K562 (cell line): Measurements from ENCODE around the gene IRF6. TPM values are rescaled to one million over a fixed set of nuclear protein-coding genes. Genes with fewer than 3 reads are reported as not detected.
A peak's percentile ranks its signal among the peaks of the same experiment; 100 is the strongest.

Source experiments
- BCL6 ChIP-seq: fragments of 250-450 bp; sonication (Bioruptor Pico); IDR thresholded peaks from 2 replicates; pipeline ENCODE4 v1.4.0; 2020
- CEBPB ChIP-seq: fragments of 450-650 bp; IDR thresholded peaks from 2 replicates; pipeline ENCODE4 v1.6.1; 2016; ENCODE audit warnings: missing genetic modification characterization, missing compliant biosample characterization
- CTBP1 ChIP-seq: fragments of 450-650 bp; IDR thresholded peaks from 2 replicates; pipeline ENCODE4 v1.6.1; 2016; ENCODE audit warnings: borderline replicate concordance
- E2F1 ChIP-seq: sonication (generic); formaldehyde crosslinking; IDR thresholded peaks from 2 replicates; pipeline ENCODE4 v1.8.1; 2023; ENCODE audit warnings: mild to moderate bottlenecking, missing genetic modification reagents, moderate library complexity
- ESRRA ChIP-seq: fragments of 450-650 bp; IDR thresholded peaks from 2 replicates; pipeline ENCODE4 v1.6.1; 2014; ENCODE audit warnings: low read depth, mild to moderate bottlenecking, moderate library complexity, borderline replicate concordance
- GATAD2A ChIP-seq: fragments of 450-650 bp; IDR thresholded peaks from 2 replicates; pipeline ENCODE4 v1.6.1; 2017
- KLF13 ChIP-seq: fragments of 450-650 bp; IDR thresholded peaks from 2 replicates; pipeline ENCODE4 v1.6.1; 2016; ENCODE audit warnings: missing genetic modification characterization, low read depth, mild to moderate bottlenecking, missing compliant biosample characterization, moderate library complexity, borderline replicate concordance
- MBD2 ChIP-seq: sonication (generic); IDR thresholded peaks from 2 replicates; pipeline ENCODE4 v1.6.1; 2016; ENCODE audit warnings: low read depth, borderline replicate concordance
- POLR2H ChIP-seq: IDR thresholded peaks from 2 replicates; pipeline ENCODE4 v1.6.1; 2016; ENCODE audit warnings: missing genetic modification characterization, low read depth, mild to moderate bottlenecking, control low read depth, missing compliant biosample characterization, moderate library complexity
- RFX1 ChIP-seq: fragments of 450-650 bp; IDR thresholded peaks from 2 replicates; pipeline ENCODE4 v1.6.1; 2016; ENCODE audit warnings: mild to moderate bottlenecking, moderate library complexity
- RNF219 ChIP-seq: fragments of 250-450 bp; sonication (Bioruptor Pico); IDR thresholded peaks from 2 replicates; pipeline ENCODE4 v1.5.0; 2022; ENCODE audit warnings: mild to moderate bottlenecking
- SIX5 ChIP-seq, 2 experiments: IDR thresholded peaks; 2 replicates each; pipeline ENCODE4 v1.6.1; 2011; ENCODE audit warnings: low read length in 2 of 2, borderline replicate concordance in 1 of 2, low read depth in 1 of 2, mild to moderate bottlenecking in 1 of 2, moderate library complexity in 1 of 2; ENCODE audit not compliant: insufficient read depth in 1 of 2
- TAL1 ChIP-seq: fragments of 450-650 bp; IDR thresholded peaks from 2 replicates; pipeline ENCODE4 v1.6.1; 2016; ENCODE audit warnings: mild to moderate bottlenecking
- TRIM25 ChIP-seq: fragments of 450-650 bp; IDR thresholded peaks from 2 replicates; pipeline ENCODE4 v1.7.0; 2016; ENCODE audit warnings: borderline replicate concordance
- ZFP91 ChIP-seq: sonication (generic); formaldehyde crosslinking; IDR thresholded peaks from 2 replicates; pipeline ENCODE4 v1.8.0; 2022; ENCODE audit warnings: mild to moderate bottlenecking, missing genetic modification reagents
- ZNF263 ChIP-seq: sonication (generic); formaldehyde crosslinking; IDR thresholded peaks from 2 replicates; pipeline ENCODE4 v1.8.0; 2022; ENCODE audit warnings: mild to moderate bottlenecking, missing genetic modification reagents, borderline replicate concordance
- ZNF431 ChIP-seq: sonication (generic); formaldehyde crosslinking; IDR thresholded peaks from 2 replicates; pipeline ENCODE4 v1.8.0; 2022; ENCODE audit warnings: mild to moderate bottlenecking, missing genetic modification reagents
- ZNF512 ChIP-seq: IDR thresholded peaks from 2 replicates; pipeline ENCODE4 v1.6.1; 2016; ENCODE audit warnings: missing genetic modification characterization, missing compliant biosample characterization
- ZNF717 ChIP-seq: fragments of 250-450 bp; sonication (Bioruptor Pico); IDR thresholded peaks from 2 replicates; pipeline ENCODE4 v1.5.0; 2021
- polyA plus RNA-seq, 8 experiments: library from polyadenylated mRNA; depleted of rRNA in 4 of 8; stranded (reverse) in 5 of 8; unstranded in 3 of 8; fragments of >200 nt; fragmentation: Nextera tagmentation in 2 of 8; fragmentation: Illumina TruSeq in 1 of 8; extraction: Ambion mirVana in 2 of 8; extraction: Trizol in 1 of 8; gene quantifications; 2 replicates each; pipeline versions ENCODE4 v1.2.1 to v1.2.3, GENCODE V29; 2011 to 2014; ENCODE audit warnings: inconsistent platforms in 1 of 8, missing spikeins in 1 of 8
- total RNA-seq, 7 experiments: library from RNA; depleted of rRNA in 6 of 7; stranded (reverse); fragments of >200 nt in 6 of 7; fragmentation: Illumina TruSeq in 2 of 7; extraction: Trizol in 2 of 7; gene quantifications; 2 replicates each; pipeline versions ENCODE4 v1.2.1 to v1.2.3, GENCODE V29; 2011 to 2021; ENCODE audit warnings: low replicate concordance in 1 of 7

IRF6 gene
- total and polyA plus RNA-seq, 9 of the 15 experiments (the other 6 are each of a cell fraction or from before 2014, with no cell fraction given), result 0.03 to 0.65 (median 0.17) TPM

GRCh38 chr1:209747580-209748262 is 58.2 kb downstream of the IRF6 start (continued):
- TF ChIP-seq RFX1, result no peak
- TF ChIP-seq ESRRA, result peak; percentile 66; the same call in 1 of the 2 replicates
- TF ChIP-seq MBD2, result no peak
- no peak for TF ChIP-seq BCL6 (CRISPR knock-in tag)
- TF ChIP-seq ZNF717, result no peak
- TF ChIP-seq POLR2H (tag), result no peak
- TF ChIP-seq CEBPB (tag), result no peak
- TF ChIP-seq RNF219, result no peak
- TF ChIP-seq ZNF431, result no peak
- TF ChIP-seq KLF13 (tag), result no peak
- no peak for TF ChIP-seq TRIM25
- TF ChIP-seq SIX5 (IDR thresholded peaks at IDR 0.05; ENCODE audit: borderline replicate concordance in 1 of 2, insufficient read depth in 1 of 2, low read depth in 1 of 2, low read length in 2 of 2), result no peak
- TF ChIP-seq E2F1, result peak; percentile 51; the same call in 1 of the 2 replicates
- no peak for TF ChIP-seq GATAD2A
- 0 out of 2 replicates have a peak, but pooled peaks have one; percentile 43 for TF ChIP-seq ZFP91
- no peak for TF ChIP-seq ZNF512 (tag)
- peak; percentile 98 for TF ChIP-seq CTBP1
- peak; percentile 28; the same call in 1 of the 2 replicates for TF ChIP-seq TAL1
- no peak for TF ChIP-seq ZNF263 (CRISPR knock-in tag)
